ENCODE measurements around the gene P2RY11.

Gene P2RY11

GRCh38 chr19:10102787-10103236, 8.7 kb upstream of the P2RY11 start:
- no peak for TF ChIP-seq CTCF (IDR thresholded peaks at IDR 0.05; ENCODE audit: low read depth, low read length)
- H3K4me3 ChIP-seq (replicated peaks in 1 of 2; ENCODE audit: low read depth in 2 of 2, low read length in 2 of 2), result no peak overlapping the region

DNA sequence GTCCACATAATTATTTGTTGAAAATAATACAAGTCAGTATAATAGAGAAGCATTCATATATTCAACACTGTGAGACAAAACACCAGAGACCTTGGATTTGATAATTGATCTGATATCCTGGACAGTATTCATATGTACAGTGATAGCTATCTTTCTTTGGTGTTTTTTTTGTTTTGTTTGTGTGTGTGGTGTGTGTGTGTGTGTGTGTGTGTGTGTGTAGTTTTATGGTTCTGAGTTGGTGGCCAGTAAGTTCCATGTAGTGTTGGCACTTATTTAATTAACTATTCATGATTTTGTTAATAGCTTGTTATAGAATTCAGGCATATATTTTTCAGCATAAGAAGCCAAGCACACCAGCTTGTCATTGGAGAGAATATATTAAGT, 7.4 kb upstream of the P2RY11 start:
- no peak for TF ChIP-seq CTCF (IDR thresholded peaks at IDR 0.05; ENCODE audit: low read depth, low read length)
- no peak for DNase-seq (ENCODE audit: low read depth in 2 of 2)
- no peak overlapping the region for H3K4me3 ChIP-seq (replicated peaks in 1 of 2; ENCODE audit: low read depth in 2 of 2, low read length in 2 of 2)

More at GRCh38 chr19:10102787-10103236, 8.7 kb upstream of the P2RY11 start:
- DNase-seq (ENCODE audit: low read depth in 2 of 2), result no peak

DNA sequence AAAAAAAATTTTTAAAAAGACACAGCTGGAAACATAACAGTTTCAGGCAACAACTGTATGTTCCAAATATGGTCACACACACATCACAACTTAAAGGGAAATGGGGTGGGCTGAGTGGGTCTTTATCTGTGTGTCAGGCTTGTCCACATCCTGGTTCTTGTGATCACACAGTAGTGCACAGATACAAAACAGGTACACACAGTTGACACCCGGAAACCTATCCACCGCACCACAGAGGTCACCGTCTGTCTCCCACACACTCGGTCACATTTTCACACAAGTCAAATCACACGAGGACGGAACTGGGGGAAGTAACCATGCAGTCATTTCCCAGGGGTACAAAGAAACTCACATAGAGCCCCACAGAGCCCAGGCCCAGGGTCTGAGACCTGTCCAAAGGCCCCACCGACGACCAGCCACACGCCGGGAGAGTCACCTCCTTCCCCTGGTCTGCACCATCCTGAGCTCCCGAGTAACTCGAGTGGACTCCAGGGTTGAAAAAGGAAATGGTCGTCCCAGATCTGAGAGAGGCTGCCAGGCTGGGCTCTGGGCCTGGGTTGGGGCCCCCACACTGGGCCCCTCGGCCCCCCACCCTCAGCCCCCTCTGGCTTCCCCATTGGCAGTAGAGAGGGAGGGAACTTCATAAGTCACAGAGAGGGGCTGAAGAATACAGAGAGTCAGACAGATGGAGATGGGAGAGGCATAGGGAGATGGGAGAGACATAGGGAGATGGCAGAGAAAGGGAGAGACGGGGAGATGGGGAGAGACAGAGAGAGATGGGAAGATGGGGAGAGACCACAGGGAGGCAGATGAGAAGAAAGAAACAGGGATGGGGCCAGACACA, 6.6 kb upstream of the P2RY11 start:
- no peak for DNase-seq (ENCODE audit: low read depth in 2 of 2)
- TF ChIP-seq CTCF (IDR thresholded peaks at IDR 0.05; ENCODE audit: low read depth, low read length), result no peak
- H3K4me3 ChIP-seq (replicated peaks in 1 of 2; ENCODE audit: low read depth in 2 of 2, low read length in 2 of 2), result no peak overlapping the region

- TF ChIP-seq CTCF (IDR thresholded peaks at IDR 0.05; ENCODE audit: low read depth, low read length), result no peak
- no peak for DNase-seq (ENCODE audit: low read depth in 2 of 2)
- peak overlapping the region in 1 of 2 donors; percentile 7 for H3K4me3 ChIP-seq (replicated peaks in 1 of 2; ENCODE audit: low read depth in 2 of 2, low read length in 2 of 2)
Measured at GRCh38 chr19:10105509-10106099, 5.9 kb upstream of the P2RY11 start.

- DNase-seq (ENCODE audit: low read depth in 2 of 2), result peak; percentile 99
- H3K4me3 ChIP-seq (replicated peaks in 1 of 2; ENCODE audit: low read depth in 2 of 2, low read length in 2 of 2), result peak within 1 kb of the TSS; percentile 66 to 86
- no peak for TF ChIP-seq CTCF (IDR thresholded peaks at IDR 0.05; ENCODE audit: low read depth, low read length)
Measured at GRCh38 chr19:10106100-10106936, 5.2 kb upstream of the P2RY11 start, which contains the start of gene PPAN. Gene PPAN (plus strand): TSS chr19:10106362. CDS start chr19:10106395, 33 bp downstream.

GRCh38 chr19:10107254-10107653, 4.2 kb upstream of the P2RY11 start:
- H3K4me3 ChIP-seq (replicated peaks in 1 of 2; ENCODE audit: low read depth in 2 of 2, low read length in 2 of 2), result peak overlapping the region; percentile 66 to 86
- DNase-seq (ENCODE audit: low read depth in 2 of 2), result no peak
- no peak for TF ChIP-seq CTCF (IDR thresholded peaks at IDR 0.05; ENCODE audit: low read depth, low read length)

All from cardiac fibroblast (primary cell).